Esophagus squamous epithelium (tissue), 4 donors: Measurements from ENCODE around the gene TBC1D1.

Experiments
- POLR2A ChIP-seq, 4 donors: fragments of 450-650 bp; IDR thresholded peaks; one replicate each; pipeline ENCODE4 v1.6.1; 2017; ENCODE audit warnings: antibody characterized with exemption in 4 of 4, mild to moderate bottlenecking in 4 of 4, moderate library complexity in 3 of 4
- TF ChIP-seq, protein P1 (sequence below), 6 experiments: fragments of 450-650 bp in 4 of 6; fragments of 200-600 bp in 2 of 6; sonication (generic) in 2 of 6; IDR thresholded peaks; one replicate each; pipeline ENCODE4 v1.5.1; 2016 to 2019; ENCODE audit warnings: antibody characterized with exemption in 6 of 6, mild to moderate bottlenecking in 4 of 6, moderate library complexity in 4 of 6

DNA sequence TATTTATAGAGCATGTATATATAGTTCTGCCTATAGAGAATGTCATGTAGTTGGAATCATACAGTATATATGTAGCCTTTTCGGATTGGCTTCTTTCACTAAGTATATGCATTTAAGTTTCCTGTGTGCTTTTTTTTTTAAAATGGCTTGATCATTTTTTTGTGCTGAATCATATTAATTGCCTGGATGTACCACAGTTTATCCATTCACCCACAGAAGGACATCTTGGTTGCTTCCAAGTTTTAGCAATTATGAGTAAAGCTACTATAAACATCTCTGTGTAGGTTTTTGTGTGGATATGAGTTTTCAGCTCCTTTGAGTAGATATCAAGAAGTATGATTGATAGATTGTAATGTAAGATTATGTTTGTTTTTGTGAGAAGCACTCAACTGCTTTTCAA is 93.1 kb downstream of the TBC1D1 start:
- TF ChIP-seq, protein P1, sequence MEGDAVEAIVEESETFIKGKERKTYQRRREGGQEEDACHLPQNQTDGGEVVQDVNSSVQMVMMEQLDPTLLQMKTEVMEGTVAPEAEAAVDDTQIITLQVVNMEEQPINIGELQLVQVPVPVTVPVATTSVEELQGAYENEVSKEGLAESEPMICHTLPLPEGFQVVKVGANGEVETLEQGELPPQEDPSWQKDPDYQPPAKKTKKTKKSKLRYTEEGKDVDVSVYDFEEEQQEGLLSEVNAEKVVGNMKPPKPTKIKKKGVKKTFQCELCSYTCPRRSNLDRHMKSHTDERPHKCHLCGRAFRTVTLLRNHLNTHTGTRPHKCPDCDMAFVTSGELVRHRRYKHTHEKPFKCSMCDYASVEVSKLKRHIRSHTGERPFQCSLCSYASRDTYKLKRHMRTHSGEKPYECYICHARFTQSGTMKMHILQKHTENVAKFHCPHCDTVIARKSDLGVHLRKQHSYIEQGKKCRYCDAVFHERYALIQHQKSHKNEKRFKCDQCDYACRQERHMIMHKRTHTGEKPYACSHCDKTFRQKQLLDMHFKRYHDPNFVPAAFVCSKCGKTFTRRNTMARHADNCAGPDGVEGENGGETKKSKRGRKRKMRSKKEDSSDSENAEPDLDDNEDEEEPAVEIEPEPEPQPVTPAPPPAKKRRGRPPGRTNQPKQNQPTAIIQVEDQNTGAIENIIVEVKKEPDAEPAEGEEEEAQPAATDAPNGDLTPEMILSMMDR (IDR thresholded peaks at IDR 0.05) = no peak
- TF ChIP-seq POLR2A (IDR thresholded peaks at IDR 0.05) = no peak
